Vagina (tissue), 2 donors: Measurements from ENCODE around the gene TOR1AIP2.

Experiments
- POLR2A ChIP-seq, 2 donors: fragments of 450-650 bp; IDR thresholded peaks; one replicate each; pipeline ENCODE4 v1.6.1; 2017; ENCODE audit warnings: antibody characterized with exemption in 2 of 2, mild to moderate bottlenecking in 2 of 2, moderate library complexity in 2 of 2
- POLR2AphosphoS5 ChIP-seq, 2 donors: sonication (generic); formaldehyde crosslinking; IDR thresholded peaks; one replicate each; pipeline ENCODE4 v1.9.0; 2017; ENCODE audit warnings: antibody characterized with exemption in 2 of 2, mild to moderate bottlenecking in 2 of 2, low read depth in 1 of 2; ENCODE audit not compliant: insufficient read depth in 1 of 2
- TF ChIP-seq, protein P1 (sequence below), 3 experiments: fragments of 450-650 bp in 2 of 3; fragments of 200-600 bp in 1 of 3; sonication (generic) in 1 of 3; IDR thresholded peaks; one replicate each; pipeline ENCODE4 v1.5.1; 2017 to 2019; ENCODE audit warnings: antibody characterized with exemption in 3 of 3, mild to moderate bottlenecking in 2 of 3, moderate library complexity in 2 of 3

DNA sequence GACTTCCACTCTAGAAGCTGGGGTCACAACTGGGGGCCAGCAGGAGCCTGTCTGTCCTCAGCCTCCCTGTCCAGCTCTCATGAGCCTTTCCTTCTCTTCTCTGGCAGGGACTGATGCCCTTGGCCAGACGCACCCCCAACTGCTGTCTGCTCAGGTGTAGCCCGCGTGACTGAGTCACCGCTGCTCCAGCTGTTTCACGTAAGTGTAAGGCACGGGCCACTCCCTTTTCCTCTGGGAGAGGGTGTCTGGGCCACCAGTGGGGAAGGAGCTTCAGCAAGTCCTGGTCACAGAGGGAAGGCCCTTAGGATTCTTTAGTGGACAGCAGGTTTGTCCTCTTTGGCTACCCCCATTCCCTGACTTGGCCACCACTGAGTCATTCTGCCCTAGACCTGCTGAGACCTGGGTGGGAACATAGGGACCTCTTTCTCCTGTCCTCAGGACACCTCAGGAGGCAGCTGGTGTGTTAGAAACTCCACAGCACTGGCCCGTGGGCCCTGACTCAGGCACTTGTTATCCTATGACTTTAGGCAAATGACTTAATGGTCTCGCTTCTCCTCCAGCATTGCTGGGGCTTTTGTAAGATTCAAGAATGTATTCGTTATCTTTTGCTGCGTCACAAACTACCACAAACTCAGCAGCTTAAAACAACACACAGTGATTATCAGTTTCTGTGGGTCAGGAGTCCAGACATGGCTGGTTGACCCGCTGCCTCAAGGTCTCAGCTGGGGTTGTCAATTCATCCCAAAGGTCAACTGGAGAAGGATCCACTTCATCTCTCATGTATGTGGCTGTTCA is 69.7 kb downstream of the TOR1AIP2 start:
- TF ChIP-seq, protein P1, sequence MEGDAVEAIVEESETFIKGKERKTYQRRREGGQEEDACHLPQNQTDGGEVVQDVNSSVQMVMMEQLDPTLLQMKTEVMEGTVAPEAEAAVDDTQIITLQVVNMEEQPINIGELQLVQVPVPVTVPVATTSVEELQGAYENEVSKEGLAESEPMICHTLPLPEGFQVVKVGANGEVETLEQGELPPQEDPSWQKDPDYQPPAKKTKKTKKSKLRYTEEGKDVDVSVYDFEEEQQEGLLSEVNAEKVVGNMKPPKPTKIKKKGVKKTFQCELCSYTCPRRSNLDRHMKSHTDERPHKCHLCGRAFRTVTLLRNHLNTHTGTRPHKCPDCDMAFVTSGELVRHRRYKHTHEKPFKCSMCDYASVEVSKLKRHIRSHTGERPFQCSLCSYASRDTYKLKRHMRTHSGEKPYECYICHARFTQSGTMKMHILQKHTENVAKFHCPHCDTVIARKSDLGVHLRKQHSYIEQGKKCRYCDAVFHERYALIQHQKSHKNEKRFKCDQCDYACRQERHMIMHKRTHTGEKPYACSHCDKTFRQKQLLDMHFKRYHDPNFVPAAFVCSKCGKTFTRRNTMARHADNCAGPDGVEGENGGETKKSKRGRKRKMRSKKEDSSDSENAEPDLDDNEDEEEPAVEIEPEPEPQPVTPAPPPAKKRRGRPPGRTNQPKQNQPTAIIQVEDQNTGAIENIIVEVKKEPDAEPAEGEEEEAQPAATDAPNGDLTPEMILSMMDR (IDR thresholded peaks at IDR 0.05), result no peak
- no peak for TF ChIP-seq POLR2A (IDR thresholded peaks at IDR 0.05)
- TF ChIP-seq POLR2AphosphoS5 (IDR thresholded peaks at IDR 0.05; ENCODE audit: insufficient read depth in 1 of 2, low read depth in 1 of 2), result no peak
